ENCODE data around the gene MMUT.

The MMUT gene

DNA sequence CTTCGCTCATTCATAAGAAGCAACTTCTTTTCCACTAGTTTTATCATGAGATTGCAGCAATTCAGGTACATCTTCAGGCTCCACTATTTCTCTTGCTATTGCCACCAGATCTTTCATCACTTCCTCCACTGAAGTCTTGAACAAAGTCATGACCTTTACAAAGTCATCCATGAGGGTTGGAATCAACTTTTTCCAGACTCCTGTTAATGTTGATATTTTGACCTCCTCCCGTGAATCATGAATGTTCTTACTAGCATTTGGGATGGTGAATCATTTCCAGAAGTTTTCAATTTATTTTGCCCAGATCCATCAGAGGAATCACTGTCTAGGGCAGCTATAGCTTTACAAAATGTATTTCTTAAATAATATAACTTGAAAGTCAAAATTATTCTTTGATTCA is 1.6 kb upstream of the MMUT start:
- ATAC-seq (replicated peaks; ENCODE audit: extremely low read depth, poor library complexity, severe bottlenecking) (no peak), DNase-seq (ENCODE audit: low spot score in 2 of 2) (no peak)
- no peaks in the 10 kb centered on the region for H3K27me3 Mint-ChIP-seq
- peaks cover 45% of the 10 kb centered on the region for H3K4me1 Mint-ChIP-seq
- peaks cover 15% of the 10 kb centered on the region for H3K36me3 Mint-ChIP-seq (ENCODE audit: insufficient read depth)
- peak overlapping the region; percentile 90 for H3K4me3 Mint-ChIP-seq
- peak overlapping the region; percentile 54 for H3K27ac Mint-ChIP-seq (ENCODE audit: low read depth)
- no peaks in the 10 kb centered on the region for H3K9me3 Mint-ChIP-seq

DNA sequence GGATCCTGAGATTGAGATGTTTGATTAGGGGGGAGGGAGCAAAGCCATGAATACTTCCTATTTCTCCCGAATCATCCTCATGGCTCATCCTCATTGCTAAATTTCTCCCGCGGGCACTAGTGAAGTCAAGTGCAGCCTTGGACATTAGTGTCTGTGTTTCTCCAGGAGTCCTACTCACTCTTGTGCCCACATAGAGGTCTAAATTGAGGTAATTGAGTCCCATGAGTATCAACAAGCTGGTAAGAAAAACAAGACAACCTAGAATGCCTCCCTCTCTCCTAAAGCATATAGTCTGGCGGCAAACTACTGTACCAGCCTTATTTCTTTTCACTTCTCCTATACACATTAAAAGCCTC is 537 bp upstream of the MMUT start:
- no peaks in the 10 kb centered on the region for H3K9me3 Mint-ChIP-seq
- peak overlapping the region; percentile 90 for H3K4me3 Mint-ChIP-seq
- H3K27me3 Mint-ChIP-seq = no peaks in the 10 kb centered on the region
- peaks cover 17% of the 10 kb centered on the region for H3K36me3 Mint-ChIP-seq (ENCODE audit: insufficient read depth)
- H3K4me1 Mint-ChIP-seq = peaks cover 45% of the 10 kb centered on the region
- DNase-seq (ENCODE audit: low spot score in 2 of 2) = no peak
- H3K27ac Mint-ChIP-seq (ENCODE audit: low read depth) = peak overlapping the region; percentile 95
- peak; percentile 5 for ATAC-seq (replicated peaks; ENCODE audit: extremely low read depth, poor library complexity, severe bottlenecking)

DNA sequence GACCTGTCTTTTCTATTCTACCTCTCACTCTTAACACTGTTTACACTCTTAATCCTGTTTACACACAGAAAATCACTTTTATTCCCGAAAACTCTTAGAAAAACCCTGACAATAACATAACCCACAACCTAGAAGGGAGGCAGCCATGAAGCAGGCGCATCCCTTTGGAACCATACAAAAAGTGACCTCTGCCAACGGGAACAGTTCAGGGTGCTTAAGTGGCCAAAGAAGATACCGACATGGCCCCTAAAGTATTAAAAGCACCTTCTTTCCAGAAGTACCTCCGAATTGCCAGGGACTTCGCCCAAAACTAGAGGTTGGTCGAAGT is 490 bp downstream of the MMUT start:
- Mint-ChIP-seq H3K27me3 (no peaks in the 10 kb centered on the region), H3K36me3 (ENCODE audit: insufficient read depth) (peaks cover 16% of the 10 kb centered on the region), H3K4me1 (peaks cover 45% of the 10 kb centered on the region), H3K9me3 (no peaks in the 10 kb centered on the region), H3K4me3 (peak overlapping the region; percentile 90), H3K27ac (ENCODE audit: low read depth) (peak overlapping the region; percentile 95)
- DNase-seq (ENCODE audit: low spot score in 2 of 2) = no peak
- no peak for ATAC-seq (replicated peaks; ENCODE audit: extremely low read depth, poor library complexity, severe bottlenecking)

GRCh38 chr6:49462071-49462470 is 982 bp downstream of the MMUT start:
- no peak for DNase-seq (ENCODE audit: low spot score in 2 of 2)
- peak overlapping the region; percentile 90 for H3K4me3 Mint-ChIP-seq
- H3K36me3 Mint-ChIP-seq (ENCODE audit: insufficient read depth) = peaks cover 18% of the 10 kb centered on the region
- H3K9me3 Mint-ChIP-seq = no peaks in the 10 kb centered on the region
- peaks cover 45% of the 10 kb centered on the region for H3K4me1 Mint-ChIP-seq
- H3K27me3 Mint-ChIP-seq = no peaks in the 10 kb centered on the region
- no peak for ATAC-seq (replicated peaks; ENCODE audit: extremely low read depth, poor library complexity, severe bottlenecking)
- H3K27ac Mint-ChIP-seq (ENCODE audit: low read depth) = peak overlapping the region; percentile 95

DNA sequence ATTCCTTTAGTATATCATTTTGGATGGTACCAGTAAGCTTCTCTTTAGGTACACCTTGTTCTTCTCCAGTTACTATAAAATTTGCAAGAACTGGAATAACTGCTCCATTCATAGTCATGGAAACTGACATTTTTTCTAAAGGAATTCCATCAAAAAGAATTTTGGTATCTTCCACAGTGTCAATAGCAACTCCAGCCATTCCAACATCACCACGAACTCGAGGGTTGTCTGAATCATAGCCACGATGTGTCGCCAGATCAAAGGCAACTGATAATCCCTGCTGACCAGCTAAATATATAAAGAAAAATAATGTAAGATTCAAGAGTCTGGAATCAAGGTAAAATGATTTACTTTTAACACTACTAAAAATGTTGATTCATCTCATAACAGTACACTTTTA is 5.3 kb downstream of the MMUT start:
- DNase-seq (ENCODE audit: low spot score in 2 of 2) (no peak), ATAC-seq (replicated peaks; ENCODE audit: extremely low read depth, poor library complexity, severe bottlenecking) (no peak)
- H3K9me3 Mint-ChIP-seq = no peaks in the 10 kb centered on the region
- no peaks in the 10 kb centered on the region for H3K27me3 Mint-ChIP-seq
- H3K27ac Mint-ChIP-seq (ENCODE audit: low read depth) = no peak overlapping the region
- H3K36me3 Mint-ChIP-seq (ENCODE audit: insufficient read depth) = peaks cover 16% of the 10 kb centered on the region
- no peak overlapping the region for H3K4me3 Mint-ChIP-seq
- peaks cover 21% of the 10 kb centered on the region for H3K4me1 Mint-ChIP-seq

GRCh38 chr6:49454787-49455709 is 8.0 kb downstream of the MMUT start:
- H3K4me1 Mint-ChIP-seq = no peaks in the 10 kb centered on the region
- H3K27ac Mint-ChIP-seq (ENCODE audit: low read depth) = no peak overlapping the region
- no peak for ATAC-seq (replicated peaks; ENCODE audit: extremely low read depth, poor library complexity, severe bottlenecking)
- no peak for DNase-seq (ENCODE audit: low spot score in 2 of 2)
- no peaks in the 10 kb centered on the region for H3K27me3 Mint-ChIP-seq
- H3K4me3 Mint-ChIP-seq = no peak overlapping the region
- H3K9me3 Mint-ChIP-seq = no peaks in the 10 kb centered on the region
- H3K36me3 Mint-ChIP-seq (ENCODE audit: insufficient read depth) = peaks cover 19% of the 10 kb centered on the region

- ATAC-seq (replicated peaks; ENCODE audit: extremely low read depth, poor library complexity, severe bottlenecking) = no peak
- Mint-ChIP-seq H3K27me3 (no peaks in the 10 kb centered on the region), H3K36me3 (ENCODE audit: insufficient read depth) (peaks cover 28% of the 10 kb centered on the region), H3K9me3 (no peaks in the 10 kb centered on the region), H3K4me1 (no peaks in the 10 kb centered on the region), H3K4me3 (no peak overlapping the region), H3K27ac (ENCODE audit: low read depth) (peak overlapping the region; percentile 70)
- no peak for DNase-seq (ENCODE audit: low spot score in 2 of 2)
Observed at GRCh38 chr6:49453221-49453620, 9.8 kb downstream of the MMUT start.

DNA sequence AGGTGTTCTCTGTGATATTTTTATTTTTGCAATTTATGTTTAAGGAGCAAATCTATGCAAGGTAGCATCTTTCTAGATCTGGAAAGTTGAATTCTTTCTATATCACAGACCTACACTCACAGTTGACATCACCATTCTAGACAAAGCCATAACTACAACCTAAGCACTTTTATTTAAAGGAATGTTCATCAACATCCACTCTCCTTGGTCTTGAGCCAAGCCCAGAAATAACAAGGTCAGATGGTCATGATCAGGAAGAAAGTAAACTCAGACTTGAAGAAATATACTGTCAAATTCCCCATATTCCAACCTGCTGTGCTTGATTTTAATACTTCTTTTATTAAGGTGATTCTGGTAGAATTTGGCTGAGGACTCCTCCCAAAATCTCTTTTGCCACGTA is 32.2 kb downstream of the MMUT start:
- H3K36me3 Mint-ChIP-seq (ENCODE audit: insufficient read depth) = peaks cover 23% of the 10 kb centered on the region
- no peaks in the 10 kb centered on the region for H3K4me1 Mint-ChIP-seq
- no peak overlapping the region for H3K27ac Mint-ChIP-seq (ENCODE audit: low read depth)
- no peaks in the 10 kb centered on the region for H3K27me3 Mint-ChIP-seq
- ATAC-seq (replicated peaks; ENCODE audit: extremely low read depth, poor library complexity, severe bottlenecking) (no peak), DNase-seq (ENCODE audit: low spot score in 2 of 2) (no peak)
- H3K4me3 Mint-ChIP-seq = no peak overlapping the region
- H3K9me3 Mint-ChIP-seq = no peaks in the 10 kb centered on the region

- ATAC-seq (replicated peaks; ENCODE audit: extremely low read depth, poor library complexity, severe bottlenecking) = no peak
- peaks cover 20% of the 10 kb centered on the region for H3K36me3 Mint-ChIP-seq (ENCODE audit: insufficient read depth)
- no peak overlapping the region for H3K4me3 Mint-ChIP-seq
- H3K9me3 Mint-ChIP-seq = no peaks in the 10 kb centered on the region
- no peaks in the 10 kb centered on the region for H3K27me3 Mint-ChIP-seq
- DNase-seq (ENCODE audit: low spot score in 2 of 2) = no peak
- H3K4me1 Mint-ChIP-seq = no peaks in the 10 kb centered on the region
- H3K27ac Mint-ChIP-seq (ENCODE audit: low read depth) = no peak overlapping the region
Observed at GRCh38 chr6:49430187-49430586, 32.9 kb downstream of the MMUT start.

GRCh38 chr6:49423817-49424216 is 39.2 kb downstream of the MMUT start:
- Mint-ChIP-seq H3K9me3 (no peaks in the 10 kb centered on the region), H3K27me3 (no peaks in the 10 kb centered on the region)

GRCh38 chr6:49416195-49416594 is 46.9 kb downstream of the MMUT start:
- no peak for ATAC-seq (replicated peaks; ENCODE audit: extremely low read depth, poor library complexity, severe bottlenecking)
- Mint-ChIP-seq H3K4me3 (no peak overlapping the region), H3K27ac (ENCODE audit: low read depth) (no peak overlapping the region), H3K4me1 (no peaks in the 10 kb centered on the region), H3K36me3 (ENCODE audit: insufficient read depth) (no peaks in the 10 kb centered on the region), H3K9me3 (no peaks in the 10 kb centered on the region), H3K27me3 (peaks cover 6% of the 10 kb centered on the region)
- no peak for DNase-seq (ENCODE audit: low spot score in 2 of 2)

More at GRCh38 chr6:49423817-49424216, 39.2 kb downstream of the MMUT start:
- Mint-ChIP-seq H3K4me3 (no peak overlapping the region), H3K27ac (ENCODE audit: low read depth) (no peak overlapping the region), H3K36me3 (ENCODE audit: insufficient read depth) (peaks cover 4% of the 10 kb centered on the region), H3K4me1 (no peaks in the 10 kb centered on the region)
- ATAC-seq (replicated peaks; ENCODE audit: extremely low read depth, poor library complexity, severe bottlenecking) (no peak), DNase-seq (ENCODE audit: low spot score in 2 of 2) (no peak)

- H3K27ac Mint-ChIP-seq (ENCODE audit: low read depth) = no peak overlapping the region
- H3K36me3 Mint-ChIP-seq (ENCODE audit: insufficient read depth) = no peaks in the 10 kb centered on the region
- ATAC-seq (replicated peaks; ENCODE audit: extremely low read depth, poor library complexity, severe bottlenecking) (no peak), DNase-seq (ENCODE audit: low spot score in 2 of 2) (no peak)
- peaks cover 6% of the 10 kb centered on the region for H3K27me3 Mint-ChIP-seq
- H3K4me3 Mint-ChIP-seq = no peak overlapping the region
- no peaks in the 10 kb centered on the region for H3K4me1 Mint-ChIP-seq
- H3K9me3 Mint-ChIP-seq = no peaks in the 10 kb centered on the region
Observed at GRCh38 chr6:49415358-49415757, 47.7 kb downstream of the MMUT start.

- Mint-ChIP-seq H3K4me1 (no peaks in the 10 kb centered on the region), H3K9me3 (no peaks in the 10 kb centered on the region), H3K27ac (ENCODE audit: low read depth) (no peak overlapping the region), H3K27me3 (peaks cover 6% of the 10 kb centered on the region), H3K36me3 (ENCODE audit: insufficient read depth) (no peaks in the 10 kb centered on the region), H3K4me3 (no peak overlapping the region)
- DNase-seq (ENCODE audit: low spot score in 2 of 2) = no peak
- no peak for ATAC-seq (replicated peaks; ENCODE audit: extremely low read depth, poor library complexity, severe bottlenecking)
Observed at GRCh38 chr6:49410564-49410963, 52.5 kb downstream of the MMUT start.

Data from central memory CD8-positive, alpha-beta T cell (primary cell).